Measurements from ENCODE around the gene AIF1. TPM values are rescaled to one million over a fixed set of nuclear protein-coding genes. Genes with fewer than 3 reads are reported as not detected.

AIF1 gene
- total RNA-seq, 2 experiments from 2014 or later, result 240 to 253 TPM

GRCh38 chr6:31661262-31662123 is 46.5 kb downstream of the AIF1 start:
- no peak for ATAC-seq
- intact Hi-C loops (cut with micrococcal nuclease), result loop anchor here (10.0 kb wide), 2 partner anchors 117 to 173 kb away; partner anchors contain the start of genes ATP6V1G2, DDX39B and NFKBIL1
- CTCF ChIA-PET, result interaction anchor here (1.0 to 1.8 kb wide), 7 partner anchors 8 to 169 kb away, joined by 3 to 5 read pairs (median 4); partner anchors contain the start of gene BAG6
- no peaks in the 10 kb centered on the region for H3K9me3 Mint-ChIP-seq
- H3K36me3 Mint-ChIP-seq (ENCODE audit: low read depth), result peaks cover 76% of the 10 kb centered on the region
- no peak for DNase-seq
- POLR2A ChIA-PET, result interaction anchor here (0.7 to 8.5 kb wide), 17 partner anchors 8 to 310 kb away, joined by 3 to 160 read pairs (median 3); partner anchors contain the start of genes ABHD16A, APOM, BAG6 and DDX39B
- no peak for TF ChIP-seq CTCF (IDR thresholded peaks at IDR 0.05)
- no peaks in the 10 kb centered on the region for H3K27me3 Mint-ChIP-seq
- H3K27ac Mint-ChIP-seq, result peak overlapping the region; percentile 74
- H3K4me3 Mint-ChIP-seq, result peak overlapping the region; percentile 98
- peaks cover 72% of the 10 kb centered on the region for H3K4me1 Mint-ChIP-seq (ENCODE audit: low read depth)

GRCh38 chr6:31662124-31662723 is 47.2 kb downstream of the AIF1 start:
- H3K27me3 Mint-ChIP-seq, result no peaks in the 10 kb centered on the region
- H3K36me3 Mint-ChIP-seq (ENCODE audit: low read depth), result peaks cover 77% of the 10 kb centered on the region

GRCh38 chr6:31663126-31663960 is 48.3 kb downstream of the AIF1 start:
- ChIA-PET CTCF (interaction anchor here (0.8 to 2.8 kb wide), 4 partner anchors 11 to 166 kb away, joined by 3 to 16 read pairs (median 3); partner anchors contain the start of gene BAG6), POLR2A (interaction anchor here (0.8 to 8.5 kb wide), 17 partner anchors 9 to 1309 kb away, joined by 3 to 160 read pairs (median 4); partner anchors contain the start of genes APOM, BAG6, DDX39B and DXO)
- peak overlapping the region; percentile 98 for H3K4me3 Mint-ChIP-seq
- no peaks in the 10 kb centered on the region for H3K9me3 Mint-ChIP-seq
- no peaks in the 10 kb centered on the region for H3K27me3 Mint-ChIP-seq
- H3K4me1 Mint-ChIP-seq (ENCODE audit: low read depth), result peaks cover 72% of the 10 kb centered on the region
- ATAC-seq, result no peak
- TF ChIP-seq CTCF (IDR thresholded peaks at IDR 0.05), result no peak
- intact Hi-C loops (cut with micrococcal nuclease), result loop anchor here (10.0 kb wide), 2 partner anchors 119 to 171 kb away; partner anchors contain the start of genes ATP6V1G2, DDX39B and NFKBIL1
- H3K27ac Mint-ChIP-seq, result peak overlapping the region; percentile 97
- no peak for DNase-seq
- peaks cover 79% of the 10 kb centered on the region for H3K36me3 Mint-ChIP-seq (ENCODE audit: low read depth)

More at GRCh38 chr6:31662124-31662723, 47.2 kb downstream of the AIF1 start:
- no peak for ATAC-seq
- intact Hi-C loops (cut with micrococcal nuclease), result loop anchor here (10.0 kb wide), 2 partner anchors 117 to 173 kb away; partner anchors contain the start of genes ATP6V1G2, DDX39B and NFKBIL1
- Mint-ChIP-seq H3K9me3 (no peaks in the 10 kb centered on the region), H3K4me1 (ENCODE audit: low read depth) (peaks cover 71% of the 10 kb centered on the region), H3K4me3 (peak overlapping the region; percentile 51), H3K27ac (peak overlapping the region; percentile 64)
- TF ChIP-seq CTCF (IDR thresholded peaks at IDR 0.05), result no peak
- CTCF ChIA-PET, result interaction anchor here (1.2 to 1.8 kb wide), 2 partner anchors 9 to 82 kb away, joined by 3 to 5 read pairs; partner anchors contain the start of gene BAG6
- no peak for DNase-seq
- POLR2A ChIA-PET, result interaction anchor here (0.7 to 8.5 kb wide), 6 partner anchors 9 to 172 kb away, joined by 3 to 160 read pairs (median 7); partner anchors contain the start of genes APOM, BAG6 and DDX39B

- Mint-ChIP-seq H3K27ac (peak overlapping the region; percentile 97), H3K36me3 (ENCODE audit: low read depth) (peaks cover 82% of the 10 kb centered on the region), H3K9me3 (no peaks in the 10 kb centered on the region), H3K4me1 (ENCODE audit: low read depth) (peaks cover 67% of the 10 kb centered on the region), H3K4me3 (peak overlapping the region; percentile 98), H3K27me3 (no peaks in the 10 kb centered on the region)
- ChIA-PET CTCF (interaction anchor here (0.7 to 2.8 kb wide), 7 partner anchors 11 to 166 kb away, joined by 3 to 16 read pairs (median 3); partner anchors contain the start of genes ABHD16A and BAG6), POLR2A (interaction anchor here (0.8 to 8.5 kb wide), 36 partner anchors 9 to 1308 kb away, joined by 3 to 160 read pairs (median 4); partner anchors contain the start of genes ABHD16A, APOM, BAG6 and DDX39B)
- no peak for TF ChIP-seq CTCF (IDR thresholded peaks at IDR 0.05)
- ATAC-seq, result no peak
- DNase-seq, result no peak
- intact Hi-C loops (cut with micrococcal nuclease), result loop anchor here (2.0 to 10.0 kb wide), 3 partner anchors 43 to 171 kb away; partner anchors contain the start of genes ATP6V1G2, DDX39B, NFKBIL1 and PRRC2A
Measured at GRCh38 chr6:31663961-31664789, 49.1 kb downstream of the AIF1 start.
